GM12801 (cell line): ENCODE data around the gene PCP4.

Source experiments
- TF ChIP-seq, protein P1 (sequence below): IDR thresholded peaks from one replicate; pipeline ENCODE4 v1.5.1; 2011; ENCODE audit warnings: control low read depth; ENCODE audit not compliant: insufficient read length; ENCODE audit errors: extremely low read depth

PCP4 gene

DNA sequence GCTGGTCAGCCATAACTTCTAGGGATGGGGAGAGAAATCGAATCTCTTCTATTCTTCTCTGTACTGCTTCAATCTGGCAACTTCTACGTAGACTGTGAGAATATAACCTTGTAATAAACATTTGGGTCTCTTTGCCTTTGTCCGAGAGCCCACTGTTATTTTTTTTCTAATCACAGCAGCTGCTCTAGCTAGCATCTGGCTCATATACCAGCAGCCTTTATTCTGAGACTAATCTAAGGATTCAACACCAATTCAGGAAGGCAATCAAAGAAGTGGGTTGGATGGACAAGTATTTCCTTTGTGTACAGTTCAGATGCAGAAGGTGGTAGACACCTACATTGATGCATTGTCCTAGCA lies 15.6 kb downstream of the PCP4 start:
- TF ChIP-seq, protein P1, sequence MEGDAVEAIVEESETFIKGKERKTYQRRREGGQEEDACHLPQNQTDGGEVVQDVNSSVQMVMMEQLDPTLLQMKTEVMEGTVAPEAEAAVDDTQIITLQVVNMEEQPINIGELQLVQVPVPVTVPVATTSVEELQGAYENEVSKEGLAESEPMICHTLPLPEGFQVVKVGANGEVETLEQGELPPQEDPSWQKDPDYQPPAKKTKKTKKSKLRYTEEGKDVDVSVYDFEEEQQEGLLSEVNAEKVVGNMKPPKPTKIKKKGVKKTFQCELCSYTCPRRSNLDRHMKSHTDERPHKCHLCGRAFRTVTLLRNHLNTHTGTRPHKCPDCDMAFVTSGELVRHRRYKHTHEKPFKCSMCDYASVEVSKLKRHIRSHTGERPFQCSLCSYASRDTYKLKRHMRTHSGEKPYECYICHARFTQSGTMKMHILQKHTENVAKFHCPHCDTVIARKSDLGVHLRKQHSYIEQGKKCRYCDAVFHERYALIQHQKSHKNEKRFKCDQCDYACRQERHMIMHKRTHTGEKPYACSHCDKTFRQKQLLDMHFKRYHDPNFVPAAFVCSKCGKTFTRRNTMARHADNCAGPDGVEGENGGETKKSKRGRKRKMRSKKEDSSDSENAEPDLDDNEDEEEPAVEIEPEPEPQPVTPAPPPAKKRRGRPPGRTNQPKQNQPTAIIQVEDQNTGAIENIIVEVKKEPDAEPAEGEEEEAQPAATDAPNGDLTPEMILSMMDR = no peak

GRCh38 chr21:39885119-39885848 lies 18.0 kb downstream of the PCP4 start:
- TF ChIP-seq, protein P1 = no peak

- TF ChIP-seq, protein P1 = no peak
These were observed 21.6 kb downstream of the PCP4 start for GRCh38 chr21:39888848-39889247.

DNA sequence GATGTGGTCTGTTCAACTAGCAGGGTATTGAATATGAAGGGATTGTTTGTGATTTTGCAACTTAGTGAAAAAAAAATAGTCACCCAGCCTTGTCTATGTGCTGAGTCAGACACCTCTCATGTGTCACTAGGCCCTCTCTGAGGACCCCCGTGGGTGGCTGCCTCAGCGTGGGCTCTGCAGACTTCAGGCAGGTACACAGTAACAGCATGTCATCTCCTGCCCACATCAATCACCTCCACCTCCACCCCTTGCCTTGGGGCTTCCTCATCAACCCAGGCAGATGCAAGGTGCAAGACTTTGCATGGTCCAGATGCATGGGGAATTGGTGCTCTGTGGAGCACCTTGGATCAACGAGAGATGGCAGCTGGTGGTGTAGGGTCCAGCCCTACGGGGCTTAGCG lies 23.9 kb downstream of the PCP4 start:
- TF ChIP-seq, protein P1 = no peak

- TF ChIP-seq, protein P1 = no peak
These were observed 33.3 kb downstream of the PCP4 start for GRCh38 chr21:39900491-39900890.

DNA sequence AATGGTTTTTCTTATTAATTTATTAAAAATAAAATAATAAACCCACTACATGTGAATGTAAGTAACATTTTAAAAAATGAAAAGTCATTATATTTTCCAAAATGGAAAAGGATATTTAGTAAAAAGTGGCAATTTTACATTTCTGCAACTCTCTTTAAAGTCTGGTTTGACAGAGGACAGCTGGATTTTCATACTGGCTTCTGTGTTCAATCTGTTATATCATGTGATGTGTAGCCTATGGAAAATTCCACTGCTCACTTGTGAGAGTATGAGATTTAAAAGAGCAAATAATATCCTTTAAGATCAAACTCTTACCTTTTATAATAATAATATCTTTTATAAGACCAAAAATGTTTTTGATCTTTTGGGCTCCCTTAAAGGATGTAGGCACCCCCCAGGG lies 33.7 kb downstream of the PCP4 start:
- TF ChIP-seq, protein P1 = no peak

DNA sequence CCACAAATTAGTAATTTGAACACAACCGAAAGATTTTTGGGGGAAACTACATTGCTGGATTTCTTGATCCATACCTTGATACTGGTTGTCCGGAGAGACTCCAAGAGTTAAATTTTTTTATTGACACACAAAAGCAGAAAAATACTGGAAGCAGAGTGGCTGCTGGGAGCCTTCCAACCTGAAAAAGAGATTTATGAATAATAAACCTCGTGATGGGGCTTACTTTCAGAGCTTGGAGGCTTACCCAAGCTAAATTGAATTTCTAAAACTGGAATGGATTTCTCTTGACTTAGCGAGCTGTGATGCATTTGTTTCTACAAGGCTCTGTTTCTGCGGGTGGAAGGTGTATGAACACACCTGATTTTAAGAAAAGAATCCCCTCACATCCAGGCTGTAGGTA lies 35.7 kb downstream of the PCP4 start:
- TF ChIP-seq, protein P1 = no peak
